NK-92 (cell line): ENCODE data around the gene SNRNP27.
"Not testable (repeated sequence)": the region's sequence is repeated elsewhere in the genome, so short reads cannot be mapped to it uniquely, and the experiment has no call there.

ENCODE experiments used
- DNase-seq: peaks from one replicate; lab custom pipeline; 2025; ENCODE audit not compliant: unreplicated experiment; lab: John Stamatoyannopoulos, UW

SNRNP27 gene

GRCh38 chr2:69945441-69945840, 51.7 kb downstream of the SNRNP27 start:
- no peak for DNase-seq

GRCh38 chr2:69945941-69946340, 52.2 kb downstream of the SNRNP27 start:
- DNase-seq, result no peak

GRCh38 chr2:69946351-69947324, 52.9 kb downstream of the SNRNP27 start:
- DNase-seq, result no peak

- DNase-seq, result no peak
Measured at GRCh38 chr2:69947325-69947931, 53.7 kb downstream of the SNRNP27 start.

- no peak for DNase-seq
Measured at GRCh38 chr2:69948032-69948962, 54.5 kb downstream of the SNRNP27 start.

- no peak for DNase-seq
Measured at GRCh38 chr2:69948963-69949645, 55.3 kb downstream of the SNRNP27 start.

GRCh38 chr2:69950241-69950640, 56.5 kb downstream of the SNRNP27 start:
- no peak for DNase-seq

- not testable (repeated sequence) for DNase-seq
Measured at GRCh38 chr2:69950671-69951070, 56.9 kb downstream of the SNRNP27 start.

GRCh38 chr2:69952336-69953115, 58.8 kb downstream of the SNRNP27 start:
- DNase-seq, result no peak

GRCh38 chr2:69954084-69954483, 60.3 kb downstream of the SNRNP27 start:
- no peak for DNase-seq
